GM20000 (cell line): ENCODE measurements around the gene MAMDC4.
A peak's percentile ranks its signal among the peaks of the same experiment; 100 is the strongest.

Source experiments
- DNase-seq: peaks from one replicate; pipeline ENCODE4 v3.0.0; 2012; ENCODE audit warnings: low spot score
- TF ChIP-seq, protein P1 (sequence below): IDR thresholded peaks from 2 replicates; pipeline ENCODE4 v1.5.1; 2012; ENCODE audit warnings: mild to moderate bottlenecking, control low read depth; ENCODE audit errors: extremely low read depth, missing control alignments

Gene MAMDC4

DNA sequence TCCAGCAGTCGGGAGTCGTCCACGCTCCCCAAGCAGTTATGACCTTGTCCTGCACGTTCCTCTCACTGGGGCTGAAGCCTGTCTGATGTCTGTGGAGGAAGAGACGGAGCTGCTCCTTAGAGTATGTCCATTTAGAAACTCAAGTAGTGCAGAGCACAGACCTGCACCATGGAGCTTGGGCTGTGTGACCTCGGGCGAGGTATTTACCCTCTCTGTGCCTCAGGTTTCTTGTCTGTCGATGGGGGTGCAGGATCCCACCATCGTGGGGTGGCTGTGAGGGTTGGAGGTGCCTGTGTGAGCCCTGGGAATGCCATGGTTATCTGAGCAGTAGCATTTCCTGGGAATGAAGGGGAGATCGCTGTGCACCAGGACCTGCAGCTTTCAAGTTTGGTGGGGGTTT is 48.4 kb downstream of the MAMDC4 start:
- TF ChIP-seq, protein P1, sequence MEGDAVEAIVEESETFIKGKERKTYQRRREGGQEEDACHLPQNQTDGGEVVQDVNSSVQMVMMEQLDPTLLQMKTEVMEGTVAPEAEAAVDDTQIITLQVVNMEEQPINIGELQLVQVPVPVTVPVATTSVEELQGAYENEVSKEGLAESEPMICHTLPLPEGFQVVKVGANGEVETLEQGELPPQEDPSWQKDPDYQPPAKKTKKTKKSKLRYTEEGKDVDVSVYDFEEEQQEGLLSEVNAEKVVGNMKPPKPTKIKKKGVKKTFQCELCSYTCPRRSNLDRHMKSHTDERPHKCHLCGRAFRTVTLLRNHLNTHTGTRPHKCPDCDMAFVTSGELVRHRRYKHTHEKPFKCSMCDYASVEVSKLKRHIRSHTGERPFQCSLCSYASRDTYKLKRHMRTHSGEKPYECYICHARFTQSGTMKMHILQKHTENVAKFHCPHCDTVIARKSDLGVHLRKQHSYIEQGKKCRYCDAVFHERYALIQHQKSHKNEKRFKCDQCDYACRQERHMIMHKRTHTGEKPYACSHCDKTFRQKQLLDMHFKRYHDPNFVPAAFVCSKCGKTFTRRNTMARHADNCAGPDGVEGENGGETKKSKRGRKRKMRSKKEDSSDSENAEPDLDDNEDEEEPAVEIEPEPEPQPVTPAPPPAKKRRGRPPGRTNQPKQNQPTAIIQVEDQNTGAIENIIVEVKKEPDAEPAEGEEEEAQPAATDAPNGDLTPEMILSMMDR = no peak
- no peak for DNase-seq

DNA sequence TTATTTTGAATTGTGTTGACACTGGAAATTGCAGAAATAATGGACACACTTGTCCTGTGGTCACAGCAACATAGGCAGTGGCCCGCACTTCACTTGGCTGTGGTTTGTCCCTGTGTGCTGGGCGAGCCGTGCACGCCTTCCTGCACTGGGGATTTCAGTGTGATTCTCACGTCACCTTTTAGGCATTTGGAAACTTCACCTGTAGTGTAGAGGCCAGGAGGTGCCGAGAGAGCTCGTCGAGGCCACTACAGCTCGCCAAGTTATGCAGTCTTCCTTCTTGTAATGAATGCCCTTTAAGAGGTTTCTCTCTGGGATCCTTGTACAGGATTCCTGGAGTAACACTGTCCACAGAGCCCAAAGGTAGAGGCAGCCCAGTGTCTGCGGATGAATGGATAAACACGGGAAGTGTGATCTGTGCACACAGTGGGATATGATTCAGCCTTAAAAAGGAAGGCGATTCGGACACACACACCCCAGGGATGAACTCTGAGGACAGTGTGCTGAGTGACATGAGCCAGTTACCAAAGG is 48.9 kb downstream of the MAMDC4 start:
- TF ChIP-seq, protein P1 = no peak
- no peak for DNase-seq

DNA sequence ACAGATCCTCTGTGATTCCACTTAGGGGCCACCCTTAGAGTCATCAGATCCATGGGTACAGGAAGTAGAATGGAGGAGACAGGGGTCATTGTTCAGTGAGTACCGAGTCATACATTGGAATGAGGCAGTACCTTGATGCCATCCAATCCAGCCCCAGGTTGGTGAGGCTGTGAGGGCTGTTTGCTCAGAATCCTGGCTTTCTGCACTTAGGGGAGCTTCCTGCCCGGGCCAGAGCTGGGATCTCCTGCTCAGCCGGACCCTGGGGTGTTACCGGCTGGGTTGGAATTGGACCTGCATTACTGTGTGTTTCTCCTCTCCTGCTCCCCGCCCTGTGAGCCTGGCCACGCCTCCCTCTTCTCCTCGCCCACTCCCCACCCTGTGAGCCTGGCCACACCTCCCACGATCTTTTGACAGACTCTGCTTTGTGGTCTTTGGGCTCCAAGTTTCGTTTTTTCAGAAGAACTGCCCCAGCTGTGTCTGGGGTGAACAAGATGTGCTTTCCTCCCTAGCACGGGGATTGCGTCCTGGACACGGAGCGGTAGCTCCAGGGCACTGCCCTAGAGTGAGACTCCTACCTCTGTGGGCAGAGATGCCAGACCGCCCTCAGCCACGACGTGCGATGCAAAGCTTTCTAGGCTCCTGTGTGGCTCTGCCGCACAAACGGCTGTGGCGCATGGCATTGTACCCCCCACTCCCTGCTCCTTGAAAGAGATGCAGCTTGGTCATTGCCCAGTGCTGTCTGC is 49.5 kb downstream of the MAMDC4 start:
- peak; percentile 88 for DNase-seq
- TF ChIP-seq, protein P1 = no peak

DNA sequence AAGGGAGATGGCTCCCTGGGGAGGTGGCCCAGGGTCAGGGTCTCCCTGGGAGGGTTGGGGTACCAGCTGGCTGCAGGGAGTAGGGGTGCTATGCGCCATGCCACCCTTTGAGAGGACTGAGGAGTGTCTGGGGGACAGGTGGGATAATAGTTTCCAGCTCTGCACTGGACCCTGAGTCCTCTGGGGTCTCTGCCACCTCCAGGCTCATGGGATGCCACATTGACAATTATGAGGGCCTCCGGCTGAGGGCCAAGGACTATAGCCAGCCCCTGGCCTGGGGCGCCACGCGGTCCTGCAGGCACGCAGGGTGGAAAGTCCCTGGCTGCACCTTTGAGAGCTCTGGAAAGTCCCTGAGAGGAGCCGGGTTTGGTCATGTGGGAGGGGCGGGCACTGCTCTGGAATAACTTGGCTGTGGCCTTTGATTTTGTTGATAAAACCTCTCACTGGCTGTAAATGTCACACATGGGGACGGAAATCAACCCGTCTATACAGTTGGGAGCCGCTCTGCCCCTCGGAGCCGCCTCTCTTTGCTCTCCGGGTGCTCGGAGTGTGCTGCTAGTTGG is 50.2 kb downstream of the MAMDC4 start:
- TF ChIP-seq, protein P1 = no peak
- peak; percentile 93 for DNase-seq

DNA sequence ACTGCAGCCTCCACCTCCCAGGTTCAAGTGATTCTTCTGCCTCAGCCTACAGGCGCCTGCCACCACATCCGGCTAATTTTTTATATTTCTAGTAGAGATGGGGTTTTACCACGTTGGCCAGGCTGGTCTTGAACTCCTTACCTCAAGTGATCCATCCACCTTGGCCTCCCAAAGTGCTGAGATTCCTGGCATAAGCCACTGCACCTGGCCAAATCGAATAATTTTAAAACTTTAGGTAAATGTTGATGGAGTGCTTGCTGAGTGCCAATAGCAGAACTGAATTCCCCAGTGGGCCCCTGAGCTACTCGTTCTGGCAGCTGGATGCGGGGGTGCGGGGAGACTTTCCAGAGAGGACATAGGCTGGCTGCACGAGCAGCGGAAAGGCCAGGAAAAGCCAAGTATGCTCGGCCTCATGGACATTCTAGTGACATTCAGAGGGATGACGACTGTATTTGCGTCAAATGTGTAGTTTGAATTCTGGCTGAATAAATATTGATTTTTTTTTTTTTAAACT is 51.0 kb downstream of the MAMDC4 start:
- TF ChIP-seq, protein P1 = no peak
- no peak for DNase-seq

DNA sequence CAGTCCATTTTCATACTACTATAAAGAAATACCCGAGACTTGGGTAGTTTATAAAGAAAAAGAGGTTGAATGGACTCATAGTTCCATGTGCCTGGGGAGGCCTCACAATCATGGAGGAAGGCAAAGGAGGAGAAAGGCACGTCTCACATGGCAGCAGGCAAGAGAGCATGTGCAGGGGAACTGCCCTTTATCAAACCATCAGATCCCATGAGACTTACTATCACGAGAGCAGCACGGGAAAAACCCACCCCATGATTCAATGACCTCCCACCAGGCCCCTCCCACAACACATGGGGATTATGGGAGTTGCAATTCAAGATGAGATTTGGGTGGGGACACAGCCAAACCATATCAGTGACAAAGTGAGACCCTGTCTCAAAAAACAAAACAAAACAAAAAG is 54.1 kb downstream of the MAMDC4 start:
- TF ChIP-seq, protein P1 = no peak
- DNase-seq = no peak
